Stimulated activated CD4-positive, alpha-beta T cell treated with anti-CD3 and anti-CD28 coated beads, Interleukin-4, amount 100 ng/mL, for 4 hours (primary cell): Measurements from ENCODE around the gene THOP1.

Source experiments
- DNase-seq, 2 experiments: peaks; one replicate each; pipeline ENCODE4 v3.0.0-alpha.2; 2020

Gene THOP1

GRCh38 chr19:2804156-2805004, 19.1 kb downstream of the THOP1 start:
- DNase-seq = no peak

- DNase-seq = no peak
Observed at GRCh38 chr19:2805261-2805900, 20.1 kb downstream of the THOP1 start.

GRCh38 chr19:2805991-2806649, 20.8 kb downstream of the THOP1 start:
- DNase-seq = no peak

- no peak for DNase-seq
Observed at GRCh38 chr19:2806736-2807378, 21.6 kb downstream of the THOP1 start.

- DNase-seq = no peak
Observed at GRCh38 chr19:2807379-2808128, 22.3 kb downstream of the THOP1 start.

- DNase-seq = no peak
Observed at GRCh38 chr19:2808129-2808941, 23.0 kb downstream of the THOP1 start.

GRCh38 chr19:2809387-2810140, 24.3 kb downstream of the THOP1 start:
- DNase-seq = no peak

GRCh38 chr19:2810141-2811091, 25.1 kb downstream of the THOP1 start:
- DNase-seq = no peak

GRCh38 chr19:2811221-2811722, 26.0 kb downstream of the THOP1 start:
- no peak for DNase-seq

- DNase-seq = no peak
Observed at GRCh38 chr19:2811735-2812413, 26.6 kb downstream of the THOP1 start.

GRCh38 chr19:2812414-2813234, 27.3 kb downstream of the THOP1 start:
- no peak for DNase-seq

- no peak for DNase-seq
Observed at GRCh38 chr19:2813235-2814160, 28.2 kb downstream of the THOP1 start.

- DNase-seq = no peak
Observed at GRCh38 chr19:2814426-2814825, 29.1 kb downstream of the THOP1 start.

- DNase-seq = no peak
Observed at GRCh38 chr19:2815191-2815614, 29.9 kb downstream of the THOP1 start.

GRCh38 chr19:2815923-2816322, 30.6 kb downstream of the THOP1 start:
- no peak for DNase-seq

GRCh38 chr19:2816641-2817040, 31.3 kb downstream of the THOP1 start:
- DNase-seq = no peak
